Smooth muscle cell (in vitro differentiated cells): ENCODE data around the gene UNCX. TPM values are rescaled to one million over a fixed set of nuclear protein-coding genes. Genes with fewer than 3 reads are reported as not detected.

ENCODE experiments used
- DNase-seq: peaks from one replicate; lab custom pipeline; 2025; ENCODE audit not compliant: unreplicated experiment; lab: John Stamatoyannopoulos, UW
- H2AFZ ChIP-seq: fragments of 200-600 bp; sonication (generic); 2 replicates; pipeline ENCODE4 v1.6.0; 2016; ENCODE audit warnings: antibody characterized with exemption, low read depth, mild to moderate bottlenecking
- H3F3A ChIP-seq: fragments of 200-600 bp; sonication (generic); 2 replicates; pipeline ENCODE4 v1.6.0; 2017; ENCODE audit warnings: antibody characterized with exemption, low read depth
- H3K27ac ChIP-seq: fragments of 200-600 bp; sonication (generic); 2 replicates; pipeline ENCODE4 v1.5.1; 2016; ENCODE audit warnings: low read depth, mild to moderate bottlenecking
- H3K27me3 ChIP-seq: fragments of 200-600 bp; sonication (generic); 2 replicates; pipeline ENCODE4 v1.6.1; 2016; ENCODE audit warnings: low read depth, mild to moderate bottlenecking
- H3K36me3 ChIP-seq: fragments of 200-600 bp; sonication (generic); 2 replicates; pipeline ENCODE4 v1.5.1; 2016; ENCODE audit warnings: low read depth
- H3K4me1 ChIP-seq: fragments of 200-600 bp; sonication (generic); 2 replicates; pipeline ENCODE4 v1.5.1; 2016; ENCODE audit warnings: low read depth
- H3K4me2 ChIP-seq: fragments of 200-600 bp; sonication (generic); 2 replicates; pipeline ENCODE4 v1.6.0; 2016; ENCODE audit warnings: mild to moderate bottlenecking
- H3K4me3 ChIP-seq: fragments of 200-600 bp; sonication (generic); 2 replicates; pipeline ENCODE4 v1.5.1; 2016; ENCODE audit warnings: mild to moderate bottlenecking
- H3K79me2 ChIP-seq: fragments of 200-600 bp; sonication (generic); 2 replicates; pipeline ENCODE4 v1.6.0; 2016; ENCODE audit warnings: low read depth, mild to moderate bottlenecking
- H3K9ac ChIP-seq: fragments of 200-600 bp; sonication (generic); 2 replicates; pipeline ENCODE4 v1.6.0; 2016; ENCODE audit warnings: low read depth
- H3K9me3 ChIP-seq: fragments of 200-600 bp; sonication (generic); replicated peaks from 2 replicates; pipeline ENCODE4 v1.5.1; 2016; ENCODE audit warnings: low read depth
- H4K20me1 ChIP-seq: fragments of 200-600 bp; sonication (generic); 2 replicates; pipeline ENCODE4 v1.6.0; 2016; ENCODE audit warnings: low read depth
- WGBS: methylation state at CpG from one replicate; pipeline ENCODE4 v1.1.7; 2016; ENCODE audit warnings: low lambda C conversion rate; 5-methylcytosine and 5-hydroxymethylcytosine counted together
- polyA plus RNA-seq: library from polyadenylated mRNA; unstranded; fragments of >200 nt; fragmentation: Nextera tagmentation; extraction: Ambion mirVana; gene quantifications from 2 replicates; pipeline ENCODE4 v1.2.1, GENCODE V29; 2016
- total RNA-seq: library from RNA; depleted of rRNA; stranded (reverse); fragments of >200 nt; gene quantifications from 2 replicates; pipeline ENCODE4 v1.2.3, GENCODE V29; 2014
- TF ChIP-seq, protein P1 (sequence below): fragments of 200-600 bp; sonication (generic); IDR thresholded peaks from 2 replicates; pipeline ENCODE4 v1.5.1; 2017; ENCODE audit warnings: borderline replicate concordance, mild to moderate bottlenecking, antibody characterized with exemption; ENCODE audit not compliant: insufficient read depth, poor library complexity, severe bottlenecking

The UNCX gene
- total and polyA plus RNA-seq, 2 experiments from 2014 or later = not detected

DNA sequence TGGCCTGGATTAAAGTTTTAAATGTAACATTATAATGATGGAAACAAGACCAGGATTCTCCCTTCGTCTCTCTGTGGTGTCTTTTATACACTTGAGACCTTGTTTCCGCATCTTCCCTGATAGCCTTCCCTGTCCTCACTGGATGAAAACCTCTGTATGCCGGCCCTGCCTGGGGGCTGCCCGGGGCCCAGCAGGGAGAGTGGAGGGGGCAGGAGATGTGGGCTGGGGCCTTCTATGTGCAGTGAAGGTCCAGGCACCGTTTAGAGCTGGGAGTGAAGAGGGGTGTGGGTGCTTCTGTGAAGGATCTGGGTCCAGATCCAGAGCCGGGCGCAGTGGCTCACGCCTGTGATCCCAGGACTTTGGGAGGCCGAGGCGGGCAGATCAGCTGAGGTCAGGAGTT lies 50.7 kb downstream of the UNCX start:
- Histone ChIP-seq H3K27ac (no peak overlapping the region), H3K9me3 (no peaks in the 10 kb centered on the region), H3K4me3 (no peak overlapping the region), H3K9ac (no peak overlapping the region), H2AFZ (no peak overlapping the region), H3K27me3 (no peaks in the 10 kb centered on the region), H3K36me3 (no peaks in the 10 kb centered on the region), H3K4me2 (no peak overlapping the region), H3F3A (no peaks in the 10 kb centered on the region), H4K20me1 (no peaks in the 10 kb centered on the region), H3K79me2 (no peaks in the 10 kb centered on the region), H3K4me1 (no peaks in the 10 kb centered on the region)
- 72% methylated on average over 8 of the region's 10 CpGs for WGBS
- no peak for DNase-seq
- TF ChIP-seq, protein P1, sequence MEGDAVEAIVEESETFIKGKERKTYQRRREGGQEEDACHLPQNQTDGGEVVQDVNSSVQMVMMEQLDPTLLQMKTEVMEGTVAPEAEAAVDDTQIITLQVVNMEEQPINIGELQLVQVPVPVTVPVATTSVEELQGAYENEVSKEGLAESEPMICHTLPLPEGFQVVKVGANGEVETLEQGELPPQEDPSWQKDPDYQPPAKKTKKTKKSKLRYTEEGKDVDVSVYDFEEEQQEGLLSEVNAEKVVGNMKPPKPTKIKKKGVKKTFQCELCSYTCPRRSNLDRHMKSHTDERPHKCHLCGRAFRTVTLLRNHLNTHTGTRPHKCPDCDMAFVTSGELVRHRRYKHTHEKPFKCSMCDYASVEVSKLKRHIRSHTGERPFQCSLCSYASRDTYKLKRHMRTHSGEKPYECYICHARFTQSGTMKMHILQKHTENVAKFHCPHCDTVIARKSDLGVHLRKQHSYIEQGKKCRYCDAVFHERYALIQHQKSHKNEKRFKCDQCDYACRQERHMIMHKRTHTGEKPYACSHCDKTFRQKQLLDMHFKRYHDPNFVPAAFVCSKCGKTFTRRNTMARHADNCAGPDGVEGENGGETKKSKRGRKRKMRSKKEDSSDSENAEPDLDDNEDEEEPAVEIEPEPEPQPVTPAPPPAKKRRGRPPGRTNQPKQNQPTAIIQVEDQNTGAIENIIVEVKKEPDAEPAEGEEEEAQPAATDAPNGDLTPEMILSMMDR = no peak

DNA sequence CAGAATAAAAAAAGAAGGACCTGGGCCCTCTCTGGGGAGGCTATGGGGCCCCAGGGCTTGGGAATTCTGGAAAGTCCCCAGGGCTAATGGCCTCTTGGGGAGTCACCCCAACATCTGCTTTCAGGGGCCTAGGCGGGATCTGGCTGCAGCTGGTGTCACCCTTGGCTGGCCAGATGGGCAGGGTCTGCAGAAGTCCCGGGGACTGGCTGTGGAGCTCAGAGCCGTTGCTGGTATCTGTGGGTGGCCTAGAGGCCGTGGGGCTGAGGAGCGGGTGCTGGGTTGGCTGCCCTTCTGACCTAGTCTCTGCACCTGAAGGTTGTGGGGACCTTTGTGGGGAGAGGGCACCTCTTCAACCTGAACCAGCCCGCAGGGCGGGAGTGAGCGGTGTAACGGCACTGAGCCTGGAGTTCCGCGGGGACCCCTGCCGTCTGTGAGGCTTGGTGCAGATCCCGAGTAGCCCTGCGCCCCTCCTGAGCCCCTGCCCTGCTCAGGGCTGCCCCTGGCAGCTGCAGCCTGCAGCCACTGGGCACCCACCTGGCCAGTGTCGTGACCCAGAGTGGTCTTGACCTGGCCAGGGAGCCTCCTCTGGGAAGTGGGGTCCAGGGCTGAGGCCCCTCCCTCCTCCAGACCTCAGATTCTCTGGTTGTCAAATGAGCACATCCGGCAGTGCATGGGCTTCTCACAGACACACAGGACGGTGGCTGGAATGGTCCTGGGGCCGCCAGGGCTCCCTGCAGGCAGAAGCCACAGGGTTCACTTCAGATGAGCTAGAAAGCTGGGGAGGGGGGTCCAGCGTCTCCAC lies 51.5 kb downstream of the UNCX start:
- no peak overlapping the region for H3K4me3 ChIP-seq
- H3K27me3 ChIP-seq = peaks cover 1% of the 10 kb centered on the region
- WGBS = 88% methylated on average over 17 of the region's 19 CpGs
- no peaks in the 10 kb centered on the region for H3K79me2 ChIP-seq
- no peaks in the 10 kb centered on the region for H3F3A ChIP-seq
- DNase-seq = no peak
- H3K27ac ChIP-seq = no peak overlapping the region
- H3K36me3 ChIP-seq = no peaks in the 10 kb centered on the region
- no peaks in the 10 kb centered on the region for H4K20me1 ChIP-seq
- no peaks in the 10 kb centered on the region for H3K4me1 ChIP-seq
- no peak overlapping the region for H3K4me2 ChIP-seq
- no peaks in the 10 kb centered on the region for H3K9me3 ChIP-seq
- no peak overlapping the region for H2AFZ ChIP-seq
- H3K9ac ChIP-seq = no peak overlapping the region
- TF ChIP-seq, protein P1 = no peak

DNA sequence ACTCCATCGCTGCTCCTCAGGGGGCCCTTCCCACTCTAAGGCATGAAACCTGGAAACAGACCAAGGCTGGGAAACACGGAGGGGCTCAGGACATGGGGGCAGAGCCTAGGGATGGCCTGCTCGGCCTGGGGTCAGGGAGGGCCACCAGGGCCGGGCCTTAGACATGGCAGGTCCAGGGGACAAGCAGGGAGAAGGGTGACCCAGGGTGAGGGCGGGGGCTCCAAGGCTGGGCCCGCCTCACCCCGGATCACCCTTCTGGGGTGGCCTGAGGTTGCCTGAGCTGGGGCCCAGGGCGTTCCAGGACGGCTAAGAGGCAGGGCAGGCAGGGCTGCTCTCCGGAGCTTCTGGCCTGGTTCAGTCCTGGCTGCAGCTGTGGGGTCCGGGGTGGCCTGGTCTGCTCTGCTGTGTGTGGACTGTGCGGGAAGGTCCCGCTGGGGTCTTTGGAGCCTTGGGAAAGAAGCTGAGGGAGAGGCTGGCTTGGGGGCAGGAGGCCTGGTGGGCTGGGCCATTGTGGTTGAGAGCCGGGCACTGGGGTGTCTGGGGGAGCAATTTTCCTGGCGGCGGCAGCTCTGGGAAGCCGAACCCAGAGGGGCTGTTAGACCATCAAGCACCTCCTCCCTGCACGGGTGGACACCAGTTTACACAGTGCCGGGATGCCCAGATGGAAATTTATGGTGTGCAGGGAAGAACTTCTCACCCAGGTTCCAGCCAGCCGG lies 52.2 kb downstream of the UNCX start:
- TF ChIP-seq, protein P1 = no peak
- no peaks in the 10 kb centered on the region for H4K20me1 ChIP-seq
- H3K27me3 ChIP-seq = peaks cover 7% of the 10 kb centered on the region
- no peak overlapping the region for H3K9ac ChIP-seq
- no peak overlapping the region for H2AFZ ChIP-seq
- H3K79me2 ChIP-seq = no peaks in the 10 kb centered on the region
- DNase-seq = no peak
- no peaks in the 10 kb centered on the region for H3K36me3 ChIP-seq
- peaks cover 4% of the 10 kb centered on the region for H3K4me1 ChIP-seq
- H3F3A ChIP-seq = no peaks in the 10 kb centered on the region
- H3K4me3 ChIP-seq = no peak overlapping the region
- 95% methylated on average over 18 of the region's 20 CpGs for WGBS
- H3K9me3 ChIP-seq = no peaks in the 10 kb centered on the region
- H3K27ac ChIP-seq = no peak overlapping the region
- H3K4me2 ChIP-seq = no peak overlapping the region
